OCI-LY7 (cell line): ENCODE measurements around the gene RPL6.

Experiments used
- CTCF ChIP-seq: fragments of 200-600 bp; sonication (generic); conservative IDR thresholded peaks from 2 replicates; pipeline ENCODE4 v1.5.1; 2014; ENCODE audit warnings: mild to moderate bottlenecking, antibody characterized with exemption, low read length, moderate library complexity, mixed read lengths
- EZH2phosphoT487 ChIP-seq: fragments of 200-600 bp; sonication (generic); IDR thresholded peaks from 2 replicates; pipeline ENCODE4 v1.6.1; 2018; ENCODE audit warnings: low read depth, borderline replicate concordance, mild to moderate bottlenecking, mixed run types, antibody characterized with exemption, low read length, moderate library complexity, mixed read lengths

DNA sequence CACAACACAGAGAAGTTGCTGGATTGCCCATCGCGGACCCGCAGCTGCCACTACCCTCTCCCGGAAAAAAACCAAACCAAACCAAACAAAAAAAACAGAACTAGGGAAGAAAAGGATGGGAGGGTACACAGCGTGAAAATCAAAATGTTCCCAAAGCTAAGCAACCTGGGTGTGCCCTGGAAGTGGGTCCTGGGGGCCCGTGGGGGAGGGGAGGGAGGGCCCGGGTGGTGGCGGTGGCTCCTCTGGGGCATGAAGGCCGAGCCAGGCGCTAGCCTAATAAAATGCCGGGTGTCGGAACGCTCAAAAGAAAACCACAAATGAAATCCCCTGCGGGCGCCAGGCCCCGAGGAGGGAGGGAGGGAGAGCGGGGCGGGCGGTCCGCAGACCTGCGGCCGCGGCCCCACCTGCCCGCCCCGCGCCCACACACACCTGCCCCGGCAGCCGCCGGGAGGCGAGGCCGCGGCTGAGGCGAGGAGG lies 28.0 kb downstream of the RPL6 start:
- TF ChIP-seq CTCF: no peak
- TF ChIP-seq EZH2phosphoT487: no peak
